ENCODE measurements around the gene CENPQ.

CENPQ gene

GRCh38 chr6:49490633-49491032 lies 27.5 kb downstream of the CENPQ start:
- TF ChIP-seq EGR1 (IDR thresholded peaks at IDR 0.05) (no peak), EP300 (IDR thresholded peaks at IDR 0.05; ENCODE audit: borderline replicate concordance) (no peak), FOXM1 (IDR thresholded peaks at IDR 0.05; ENCODE audit: borderline replicate concordance, low read depth) (no peak), CEBPB (IDR thresholded peaks at IDR 0.05) (no peak), YY1 (IDR thresholded peaks at IDR 0.05; ENCODE audit: low read depth) (no peak), TCF12 (IDR thresholded peaks at IDR 0.05; ENCODE audit: low read depth) (no peak), CREB1 (IDR thresholded peaks at IDR 0.05; ENCODE audit: low read depth) (no peak), USF1 (IDR thresholded peaks at IDR 0.05) (no peak), ZBTB7A (IDR thresholded peaks at IDR 0.05; ENCODE audit: low read depth) (no peak), REST (IDR thresholded peaks at IDR 0.05; ENCODE audit: low read depth) (no peak), NFIC (IDR thresholded peaks at IDR 0.05) (no peak), RAD21 (IDR thresholded peaks at IDR 0.05; ENCODE audit: low read depth) (no peak), TAF1 (IDR thresholded peaks at IDR 0.05; ENCODE audit: low read depth) (no peak), MAX (IDR thresholded peaks at IDR 0.05) (no peak), TEAD4 (IDR thresholded peaks at IDR 0.05) (no peak)

GRCh38 chr6:49497304-49497703 lies 34.1 kb downstream of the CENPQ start:
- TF ChIP-seq EP300 (IDR thresholded peaks at IDR 0.05; ENCODE audit: borderline replicate concordance) (peak; percentile 66; the same call in 1 of the 2 replicates), NFIC (IDR thresholded peaks at IDR 0.05) (peak; percentile 65), USF1 (IDR thresholded peaks at IDR 0.05) (no peak), FOXM1 (IDR thresholded peaks at IDR 0.05; ENCODE audit: borderline replicate concordance, low read depth) (peak; percentile 39; the same call in 1 of the 2 replicates), REST (IDR thresholded peaks at IDR 0.05; ENCODE audit: low read depth) (no peak), TCF12 (IDR thresholded peaks at IDR 0.05; ENCODE audit: low read depth) (peak; percentile 77), TEAD4 (IDR thresholded peaks at IDR 0.05) (peak; percentile 58)

- no peak for TF ChIP-seq YY1 (IDR thresholded peaks at IDR 0.05; ENCODE audit: low read depth)
- no peak for TF ChIP-seq EGR1 (IDR thresholded peaks at IDR 0.05)
- no peak for TF ChIP-seq ZBTB7A (IDR thresholded peaks at IDR 0.05; ENCODE audit: low read depth)
- no peak for TF ChIP-seq CEBPB (IDR thresholded peaks at IDR 0.05)
- TF ChIP-seq FOXM1 (IDR thresholded peaks at IDR 0.05; ENCODE audit: borderline replicate concordance, low read depth), result no peak
- TF ChIP-seq CREB1 (IDR thresholded peaks at IDR 0.05; ENCODE audit: low read depth), result no peak
- TF ChIP-seq RAD21 (IDR thresholded peaks at IDR 0.05; ENCODE audit: low read depth), result no peak
- no peak for TF ChIP-seq NFIC (IDR thresholded peaks at IDR 0.05)
- TF ChIP-seq TCF12 (IDR thresholded peaks at IDR 0.05; ENCODE audit: low read depth), result no peak
- TF ChIP-seq REST (IDR thresholded peaks at IDR 0.05; ENCODE audit: low read depth), result no peak
- TF ChIP-seq MAX (IDR thresholded peaks at IDR 0.05), result no peak
- no peak for TF ChIP-seq TAF1 (IDR thresholded peaks at IDR 0.05; ENCODE audit: low read depth)
- no peak for TF ChIP-seq EP300 (IDR thresholded peaks at IDR 0.05; ENCODE audit: borderline replicate concordance)
- TF ChIP-seq TEAD4 (IDR thresholded peaks at IDR 0.05), result no peak
Observed at GRCh38 chr6:49499126-49499525, 36.0 kb downstream of the CENPQ start.

GRCh38 chr6:49499623-49500022 lies 36.5 kb downstream of the CENPQ start, which contains the start of gene GLYATL3:
GLYATL3 (plus strand) TSS chr6:49499923; CDS start chr6:49511991, 12,068 bp downstream.
- TF ChIP-seq REST (IDR thresholded peaks at IDR 0.05; ENCODE audit: low read depth) (no peak), ZBTB7A (IDR thresholded peaks at IDR 0.05; ENCODE audit: low read depth) (no peak), YY1 (IDR thresholded peaks at IDR 0.05; ENCODE audit: low read depth) (no peak), TCF12 (IDR thresholded peaks at IDR 0.05; ENCODE audit: low read depth) (no peak), NFIC (IDR thresholded peaks at IDR 0.05) (no peak)
